Fibroblast of mammary gland (primary cell): ENCODE results near the gene NFIA.

Source experiments
- DNase-seq: peaks from one replicate; pipeline ENCODE4 v3.0.0-alpha.2; 2010; ENCODE audit warnings: low read depth
- H3K4me3 ChIP-seq: 2 replicates; pipeline ENCODE4 v1.5.1; 2011; ENCODE audit warnings: low read depth, mild to moderate bottlenecking, low read length, moderate library complexity; ENCODE audit not compliant: control insufficient read depth
- CTCF ChIP-seq: conservative IDR thresholded peaks from 2 replicates; pipeline ENCODE4 v1.5.1; 2011; ENCODE audit warnings: low read depth, low read length, inconsistent platforms; ENCODE audit not compliant: control insufficient read depth, insufficient read depth

The NFIA gene

GRCh38 chr1:61085983-61086644, 3.8 kb downstream of the NFIA start:
- DNase-seq, result no peak
- TF ChIP-seq CTCF, result no peak
- no peak overlapping the region for H3K4me3 ChIP-seq

GRCh38 chr1:61087571-61087970, 5.2 kb downstream of the NFIA start:
- TF ChIP-seq CTCF, result no peak
- DNase-seq, result no peak
- no peak overlapping the region for H3K4me3 ChIP-seq

GRCh38 chr1:61088163-61088974, 6.0 kb downstream of the NFIA start:
- no peak overlapping the region for H3K4me3 ChIP-seq
- TF ChIP-seq CTCF, result no peak
- DNase-seq, result no peak

- H3K4me3 ChIP-seq, result no peak overlapping the region
- no peak for DNase-seq
- no peak for TF ChIP-seq CTCF
Observed at GRCh38 chr1:61089338-61089737, 7.0 kb downstream of the NFIA start.

GRCh38 chr1:61089741-61090140, 7.4 kb downstream of the NFIA start:
- no peak overlapping the region for H3K4me3 ChIP-seq
- no peak for DNase-seq
- TF ChIP-seq CTCF, result no peak

DNA sequence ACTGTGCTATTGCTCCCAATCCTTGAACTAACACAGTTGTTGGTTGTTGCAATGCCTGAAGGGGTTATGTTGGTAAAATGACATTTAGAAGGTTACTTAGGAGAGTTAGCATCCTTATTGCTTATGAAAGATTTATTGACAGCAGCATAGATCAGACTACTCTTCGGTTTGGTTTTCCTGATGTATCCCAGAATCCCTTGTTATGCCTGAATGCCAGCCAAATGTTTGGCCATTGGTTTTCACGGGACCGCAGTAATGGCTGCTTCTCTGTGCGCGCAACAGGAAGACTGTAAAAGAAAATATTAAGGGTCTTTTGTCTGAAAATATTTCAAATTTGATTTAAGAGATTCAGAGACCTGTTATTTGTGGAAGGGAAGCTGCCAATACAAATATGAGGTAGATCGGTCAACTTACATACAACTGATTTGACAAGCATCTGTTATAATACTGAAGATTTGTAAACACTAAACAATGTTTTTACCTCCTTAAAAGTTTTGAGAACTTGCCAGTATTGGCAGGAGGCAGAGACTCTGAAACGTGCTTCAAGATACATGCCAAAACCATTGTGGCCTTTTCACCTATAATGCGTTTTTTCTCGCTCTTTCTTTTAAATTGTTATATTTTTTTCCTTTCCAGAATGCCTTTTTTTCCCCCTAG, 8.3 kb downstream of the NFIA start:
- DNase-seq, result no peak
- no peak for TF ChIP-seq CTCF
- no peak overlapping the region for H3K4me3 ChIP-seq
